AG09309 (cell line): ENCODE results near the gene CACNG1.

Source experiments
- DNase-seq: peaks from one replicate; pipeline ENCODE4 v3.0.0-alpha.2; 2010; ENCODE audit warnings: low read depth
- H3K4me3 ChIP-seq: 2 replicates; pipeline ENCODE4 v1.5.1; 2011; ENCODE audit warnings: mild to moderate bottlenecking, low read depth, low read length, moderate library complexity; ENCODE audit not compliant: control insufficient read depth
- CTCF ChIP-seq: IDR thresholded peaks from 2 replicates; pipeline ENCODE4 v1.5.1; 2011; ENCODE audit warnings: mild to moderate bottlenecking, low read depth, low read length, inconsistent platforms; ENCODE audit not compliant: insufficient read depth, control insufficient read depth; ENCODE audit errors: missing control alignments

The CACNG1 gene

GRCh38 chr17:67017910-67018309 is 26.4 kb upstream of the CACNG1 start:
- no peak for TF ChIP-seq CTCF
- no peak for DNase-seq
- H3K4me3 ChIP-seq, result no peak overlapping the region

DNA sequence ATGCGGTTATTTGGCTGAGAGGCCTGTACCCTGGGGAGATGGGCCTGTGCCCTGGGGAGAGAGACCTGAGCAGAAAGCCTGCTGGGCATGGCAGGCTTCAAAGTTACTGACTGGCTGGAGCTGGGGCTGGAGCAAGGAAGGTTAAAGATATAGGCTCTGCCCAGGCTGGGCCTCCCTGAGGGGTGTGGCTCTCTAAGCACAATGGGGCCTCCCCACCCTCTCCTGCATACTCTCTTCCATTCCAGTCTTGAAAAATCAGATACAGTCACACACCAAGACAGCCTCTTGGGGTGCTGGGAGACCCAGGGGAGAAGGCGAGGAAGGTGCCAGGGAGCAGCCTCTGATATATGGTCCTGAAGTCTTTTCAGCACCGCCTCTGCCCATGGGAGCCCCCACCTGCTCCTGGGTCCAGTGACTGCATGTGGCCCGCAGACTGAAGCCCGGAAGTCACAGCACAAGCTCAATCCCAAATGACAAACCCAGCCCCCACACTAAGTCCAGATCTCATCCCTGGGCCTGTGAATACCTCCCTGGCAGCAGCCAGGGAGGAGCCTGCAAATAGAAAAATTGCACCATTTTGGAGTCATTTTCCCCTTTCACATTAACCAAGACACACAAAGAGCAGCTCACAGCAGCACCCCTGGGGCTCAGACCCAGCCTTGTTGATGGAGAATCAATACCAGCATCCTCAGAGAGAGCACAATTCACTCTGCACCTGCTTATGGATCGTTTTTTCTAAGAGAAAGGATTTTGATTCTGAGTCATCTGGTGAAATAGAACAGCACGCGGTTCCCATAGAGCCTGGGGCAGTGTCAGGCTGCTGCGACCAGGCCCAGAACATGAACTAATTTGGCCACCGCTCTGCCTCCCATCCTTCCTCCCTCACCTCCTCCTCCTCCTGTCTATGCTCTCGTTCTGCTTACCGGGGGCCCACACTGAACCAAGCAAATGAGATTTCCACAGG is 25.6 kb upstream of the CACNG1 start:
- H3K4me3 ChIP-seq, result no peak overlapping the region
- no peak for DNase-seq
- no peak for TF ChIP-seq CTCF

GRCh38 chr17:67019809-67020208 is 24.5 kb upstream of the CACNG1 start:
- no peak overlapping the region for H3K4me3 ChIP-seq
- TF ChIP-seq CTCF, result no peak

DNA sequence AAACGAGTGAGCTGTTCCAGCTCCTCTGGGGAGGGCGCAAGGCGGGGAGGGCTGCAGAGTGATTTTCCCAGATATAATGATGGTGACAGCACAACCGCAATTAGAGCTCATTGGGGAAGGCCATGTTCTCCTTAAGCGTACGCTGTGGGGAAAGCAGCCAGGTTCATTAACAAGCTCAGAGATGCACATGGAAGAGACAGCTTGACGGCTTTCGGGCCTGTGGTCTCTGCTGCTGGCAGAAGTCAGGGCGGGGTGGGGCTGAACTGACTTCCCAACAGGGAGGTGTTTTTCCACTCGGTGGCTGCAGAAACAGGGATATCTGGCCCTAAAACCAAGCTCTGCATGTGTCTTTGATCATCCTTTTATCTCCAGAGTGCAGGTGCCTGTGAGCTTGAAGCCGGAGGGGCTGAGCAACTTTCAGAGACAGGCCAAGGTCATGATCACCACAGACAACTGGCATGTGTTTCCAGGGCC is 24.0 kb upstream of the CACNG1 start:
- TF ChIP-seq CTCF, result no peak
- DNase-seq, result no peak
- no peak overlapping the region for H3K4me3 ChIP-seq

More at GRCh38 chr17:67019809-67020208, 24.5 kb upstream of the CACNG1 start:
- DNase-seq, result no peak

DNA sequence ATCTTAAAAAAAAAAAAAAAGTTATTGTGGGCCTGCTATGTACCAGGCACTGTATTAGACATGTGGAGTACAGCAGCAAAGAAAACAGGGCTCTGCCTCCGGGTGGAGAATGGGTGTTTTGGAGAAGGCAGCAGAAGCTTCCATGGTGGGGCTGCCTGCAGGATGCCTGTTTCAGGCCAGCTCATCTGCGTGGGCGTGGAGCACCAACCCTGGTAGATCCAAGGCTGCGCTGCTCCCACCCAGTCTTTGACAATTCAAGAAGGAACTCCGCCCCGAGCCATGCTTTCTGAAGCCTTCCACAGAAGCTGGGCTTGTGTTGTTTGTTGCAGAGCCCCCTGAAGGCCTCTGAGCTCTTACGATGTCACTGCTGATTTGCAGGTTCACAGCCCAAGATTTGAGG is 23.2 kb upstream of the CACNG1 start:
- no peak for DNase-seq
- H3K4me3 ChIP-seq, result no peak overlapping the region
- no peak for TF ChIP-seq CTCF

- no peak for DNase-seq
- no peak overlapping the region for H3K4me3 ChIP-seq
- TF ChIP-seq CTCF, result no peak
These were observed 22.5 kb upstream of the CACNG1 start for GRCh38 chr17:67021743-67022450.
